T-cell (primary cell): ENCODE measurements around the gene ADTRP. TPM values are rescaled to one million over a fixed set of nuclear protein-coding genes. Genes with fewer than 3 reads are reported as not detected.

Experiments
- ATAC-seq, 4 experiments: fragments of 200-7000 bp in 3 of 4; fragments of 150-1000 bp in 1 of 4; cut with Tn5 transposase; replicated peaks in 1 of 4; 1 replicate in 3 of 4; 2 replicates in 1 of 4; pipeline ENCODE4 v1.10.0; 2021; ENCODE audit warnings: moderate library complexity in 3 of 4, mild to moderate bottlenecking in 2 of 4, moderate number of reproducible peaks in 1 of 4
- CTCF ChIA-PET, 2 donors: fragments of 300-600 bp; sonication (Branson Sonifier 250); formaldehyde crosslinking; loops; one replicate each; lab custom pipeline; 2022; ENCODE audit warnings: antibody characterized with exemption in 2 of 2; lab: Charles Lee
- POLR2A ChIA-PET, 2 donors: fragments of 300-600 bp; sonication (Branson Sonifier 250); formaldehyde crosslinking; loops; one replicate each; lab custom pipeline; 2022; ENCODE audit warnings: antibody characterized with exemption in 2 of 2; lab: Charles Lee
- DNase-seq, 35 experiments: peaks; one replicate each; pipeline versions ENCODE4 v3.0.0 to v3.0.0-alpha.2; 2013 to 2023
- H3K27ac ChIP-seq: one replicate; pipeline ENCODE4 v1.5.1; 2013; ENCODE audit warnings: low read length
- H3K27me3 ChIP-seq, 2 experiments: replicated peaks in 1 of 2; 1 replicate in 1 of 2; 2 replicates in 1 of 2; pipeline versions ENCODE4 v1.6.1 to v1.7.0; 2013; ENCODE audit warnings: low read length in 1 of 2, mixed read lengths in 1 of 2; ENCODE audit not compliant: control insufficient read depth in 2 of 2, insufficient read depth in 2 of 2; ENCODE audit errors: extremely low read depth in 1 of 2
- H3K36me3 ChIP-seq, 2 donors: 1 replicate in 1 of 2; 2 replicates in 1 of 2; pipeline versions ENCODE4 v1.6.1 to v1.7.0; 2013; ENCODE audit warnings: low read length in 1 of 2; ENCODE audit not compliant: control insufficient read depth in 2 of 2, insufficient read depth in 1 of 2; ENCODE audit errors: extremely low read depth in 1 of 2
- H3K4me1 ChIP-seq, 2 experiments: 1 replicate in 1 of 2; 2 replicates in 1 of 2; pipeline versions ENCODE4 v1.6.1 to v1.7.0; 2013; ENCODE audit warnings: low read length in 2 of 2, mixed read lengths in 1 of 2; ENCODE audit not compliant: insufficient read depth in 2 of 2, control insufficient read depth in 1 of 2; ENCODE audit errors: extremely low read depth in 1 of 2
- H3K4me3 ChIP-seq, 2 donors: 1 replicate in 1 of 2; 2 replicates in 1 of 2; pipeline versions ENCODE4 v1.5.1 to v1.7.0; 2013; ENCODE audit warnings: mild to moderate bottlenecking in 2 of 2, low read length in 1 of 2, moderate library complexity in 1 of 2; ENCODE audit not compliant: control insufficient read depth in 1 of 2; ENCODE audit errors: extremely low read depth in 1 of 2
- H3K9me3 ChIP-seq: 2 replicates; pipeline ENCODE4 v1.7.0; 2013
- H3K27ac Mint-ChIP-seq, 2 donors: one replicate each; pipeline ENCODE4 v1.8.0; 2020 to 2021; ENCODE audit warnings: mild to moderate bottlenecking in 2 of 2, mixed read lengths in 2 of 2
- H3K27me3 Mint-ChIP-seq, 2 donors: one replicate each; pipeline ENCODE4 v1.8.0; 2021 to 2022; ENCODE audit warnings: mixed read lengths in 2 of 2
- H3K36me3 Mint-ChIP-seq: one replicate; pipeline ENCODE4 v1.8.0; 2021; ENCODE audit warnings: mixed read lengths
- H3K4me1 Mint-ChIP-seq, 3 donors: one replicate each; pipeline ENCODE4 v1.8.0; 2020 to 2022; ENCODE audit warnings: mixed read lengths in 3 of 3, mild to moderate bottlenecking in 1 of 3
- H3K4me3 Mint-ChIP-seq, 3 donors: one replicate each; pipeline ENCODE4 v1.8.0; 2020 to 2022; ENCODE audit warnings: mild to moderate bottlenecking in 3 of 3, mixed read lengths in 3 of 3, moderate library complexity in 3 of 3
- H3K9me3 Mint-ChIP-seq, 3 donors: one replicate each; pipeline ENCODE4 v1.8.0; 2020 to 2022; ENCODE audit warnings: mixed read lengths in 3 of 3
- WGBS: methylation state at CpG from one replicate; pipeline ENCODE4 v1.1.5; 2013; ENCODE audit warnings: missing lambda C conversion rate; ENCODE audit not compliant: insufficient coverage; 5-methylcytosine and 5-hydroxymethylcytosine counted together
- total RNA-seq, 35 experiments: library from RNA in 6 of 35; stranded (reverse) in 6 of 35; fragments of 120-200 nt in 1 of 35; gene quantifications; one replicate each; pipeline versions ENCODE4 v1.2.1 to v1.2.4 and lab custom pipeline; 2013 to 2026

Gene ADTRP
- total RNA-seq, 5 donors from 2014 or later (not counting 1 experiment from before 2014, with no cell fraction given): 23.9 to 74.7 (median 59.1) TPM

DNA sequence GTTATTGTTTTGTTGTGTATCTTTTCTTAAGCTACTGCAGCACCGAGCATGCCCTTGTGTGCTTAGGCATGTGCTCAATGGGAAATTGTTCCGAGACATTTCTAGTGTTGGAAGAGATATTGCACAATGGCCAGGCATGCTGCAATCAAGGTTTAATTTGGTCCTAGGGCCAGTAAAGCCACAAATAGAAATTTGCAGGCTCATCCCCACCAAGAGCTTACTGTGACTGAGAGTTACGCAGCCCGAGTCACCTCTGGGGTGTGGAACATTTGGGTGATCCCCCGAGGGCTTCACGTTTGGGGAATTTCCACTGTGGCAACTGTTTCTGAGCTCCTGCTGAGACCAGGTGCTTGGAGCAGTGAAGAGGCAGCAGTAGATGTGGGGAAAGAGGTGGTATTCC lies 65.8 kb downstream of the ADTRP start:
- Mint-ChIP-seq H3K36me3 (peaks cover 28% of the 10 kb centered on the region), H3K4me1 (peaks cover 72 to 87% (median 84%) of the 10 kb centered on the region in 3 donors), H3K27me3 (no peaks in the 10 kb centered on the region), H3K27ac (peak overlapping the region; percentile 95 to 99), H3K4me3 (peak overlapping the region in 1 of 3 donors; percentile 78), H3K9me3 (no peaks in the 10 kb centered on the region)
- no peaks in the 10 kb centered on the region for H3K36me3 ChIP-seq
- peak overlapping the region; percentile 73 for H3K27ac ChIP-seq
- ChIA-PET POLR2A (no interaction called here), CTCF (interaction anchor here (0.5 to 1.8 kb wide), 3 partner anchors 16 to 1773 kb away, joined by 4 to 10 read pairs (median 7); no protein-coding TSS in a partner anchor)
- H3K27me3 ChIP-seq: no peaks in the 10 kb centered on the region
- no peak for ATAC-seq
- no peaks in the 10 kb centered on the region for H3K9me3 ChIP-seq
- H3K4me1 ChIP-seq: peaks cover 51 to 56% of the 10 kb centered on the region in 2 experiments
- H3K4me3 ChIP-seq: no peak overlapping the region
- peak in 1 of 35 experiments; percentile 42 for DNase-seq
- WGBS: 52% methylated on average over 4 of the region's 6 CpGs

DNA sequence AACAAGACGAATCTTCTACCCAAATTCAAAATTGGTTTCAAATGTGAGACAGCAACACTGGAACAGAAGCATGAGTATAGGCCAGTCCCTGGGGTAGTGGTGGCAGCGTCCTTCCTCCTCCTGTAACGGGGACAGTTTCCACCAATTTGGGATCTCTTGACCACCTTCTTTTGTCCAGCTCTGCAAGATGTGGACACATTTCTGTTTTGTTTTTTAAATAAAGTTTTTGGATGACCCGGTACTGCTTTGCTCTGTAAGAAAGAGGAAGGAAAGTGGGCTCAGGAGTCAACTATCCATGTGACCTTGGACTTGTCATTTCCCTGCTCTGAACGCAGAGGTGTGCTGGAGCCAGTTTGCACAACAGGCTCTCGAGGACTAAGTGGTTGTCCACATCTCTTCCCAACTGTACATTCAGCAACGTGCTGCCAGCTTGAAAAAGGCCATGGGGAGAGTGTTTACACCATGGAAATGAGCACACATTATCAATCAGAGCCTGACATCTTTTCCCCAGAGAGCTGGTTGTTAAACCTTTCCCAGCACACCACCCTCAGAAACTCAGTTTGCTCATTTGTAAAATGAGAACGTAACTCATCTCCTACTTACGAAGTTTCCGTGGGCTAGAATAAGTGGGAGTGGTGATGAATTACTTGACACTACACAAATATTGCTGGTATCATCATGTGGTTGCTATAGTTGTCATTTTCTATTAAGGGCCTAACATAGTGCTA lies 66.5 kb downstream of the ADTRP start:
- 100% methylated on average over 1 of the region's 10 CpGs for WGBS

DNA sequence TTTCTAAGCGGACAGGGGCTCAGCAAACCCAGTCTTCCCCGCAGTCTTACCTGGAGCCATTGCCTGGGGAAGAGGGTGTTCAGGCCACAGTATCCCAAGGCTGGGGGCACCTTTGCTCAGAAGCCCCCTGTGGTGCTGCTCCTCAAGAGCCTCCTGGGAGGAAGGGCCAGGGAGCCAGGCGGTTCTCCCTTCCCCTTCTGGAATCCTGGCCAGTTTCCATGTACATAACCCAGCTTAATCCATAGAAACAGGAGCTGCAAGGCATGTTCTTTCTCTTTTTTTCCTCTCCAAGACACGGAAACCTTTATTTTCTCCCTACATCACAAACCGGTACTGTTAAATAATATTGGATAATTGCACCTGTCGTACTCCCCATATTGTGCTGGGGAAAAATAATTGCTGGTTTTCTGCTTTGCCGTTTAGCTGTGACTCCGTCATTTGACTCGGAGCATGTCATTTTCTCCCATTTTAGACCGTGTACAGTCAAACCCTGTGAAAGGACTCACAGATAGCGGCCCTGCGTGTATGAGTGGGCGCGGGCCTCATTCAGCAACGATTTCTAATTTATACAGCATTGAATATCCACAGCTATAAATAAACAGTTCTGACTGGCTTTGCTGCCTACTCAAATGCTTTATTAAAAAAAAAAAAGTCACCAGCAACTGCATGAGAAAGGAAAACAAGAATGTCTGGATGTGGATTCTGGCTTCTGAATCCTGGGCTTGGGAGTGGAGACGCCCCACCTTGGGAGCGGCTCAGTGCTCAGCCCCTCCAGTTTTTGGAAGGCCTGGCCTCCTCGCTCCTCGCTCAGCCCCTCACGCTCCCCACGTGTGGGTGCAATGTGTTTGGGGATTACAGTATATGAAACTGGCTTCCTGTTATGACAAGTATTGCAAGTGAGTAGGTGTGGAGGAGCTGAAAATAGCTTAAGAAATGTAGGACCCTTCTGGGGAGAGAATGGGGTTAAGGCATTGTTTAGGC lies 67.3 kb downstream of the ADTRP start:
- Mint-ChIP-seq H3K36me3 (peaks cover 21% of the 10 kb centered on the region), H3K4me1 (peaks cover 72 to 87% (median 80%) of the 10 kb centered on the region in 3 donors), H3K27me3 (no peaks in the 10 kb centered on the region), H3K4me3 (peak overlapping the region in 2 of 3 donors; percentile 28 to 78), H3K9me3 (no peaks in the 10 kb centered on the region), H3K27ac (peak overlapping the region; percentile 95 to 99)
- peak overlapping the region; percentile 73 for H3K27ac ChIP-seq
- DNase-seq (peak in 15 of 35 experiments; percentile 9 to 58 (median 30)), ATAC-seq (peak; percentile 31 to 57 (median 50))
- no peaks in the 10 kb centered on the region for H3K27me3 ChIP-seq
- no peaks in the 10 kb centered on the region for H3K36me3 ChIP-seq
- 44% methylated on average over 10 of the region's 21 CpGs for WGBS
- no peak overlapping the region for H3K4me3 ChIP-seq
- H3K4me1 ChIP-seq: peaks cover 51 to 56% of the 10 kb centered on the region in 2 experiments
- ChIA-PET CTCF (interaction anchor here (0.6 to 1.2 kb wide), 3 partner anchors 8 to 61 kb away, joined by 3 read pairs; no protein-coding TSS in a partner anchor), POLR2A (interaction anchor here in 1 of 2 donors (0.6 to 0.8 kb wide), 5 partner anchors 17 to 372 kb away, joined by 3 to 5 read pairs (median 3); no protein-coding TSS in a partner anchor)
- no peaks in the 10 kb centered on the region for H3K9me3 ChIP-seq

More for the DNA sequence above, 66.5 kb downstream of the ADTRP start:
- peak overlapping the region; percentile 73 for H3K27ac ChIP-seq
- peaks cover 51 to 56% of the 10 kb centered on the region in 2 experiments for H3K4me1 ChIP-seq
- H3K27me3 ChIP-seq: no peaks in the 10 kb centered on the region
- no peaks in the 10 kb centered on the region for H3K36me3 ChIP-seq
- no peak for ATAC-seq
- H3K9me3 ChIP-seq: no peaks in the 10 kb centered on the region
- no peak overlapping the region for H3K4me3 ChIP-seq
- Mint-ChIP-seq H3K36me3 (peaks cover 22% of the 10 kb centered on the region), H3K4me3 (peak overlapping the region in 1 of 3 donors; percentile 78), H3K27ac (peak overlapping the region; percentile 95 to 99), H3K27me3 (no peaks in the 10 kb centered on the region), H3K4me1 (peaks cover 72 to 85% (median 81%) of the 10 kb centered on the region in 3 donors), H3K9me3 (no peaks in the 10 kb centered on the region)
- ChIA-PET CTCF (interaction anchor here (0.5 to 1.8 kb wide), 5 partner anchors 9 to 379 kb away, joined by 3 to 7 read pairs (median 3); no protein-coding TSS in a partner anchor), POLR2A (interaction anchor here in 1 of 2 donors (0.6 kb wide), 2 partner anchors 17 to 19 kb away, joined by 3 read pairs; no protein-coding TSS in a partner anchor)
- no peak for DNase-seq

DNA sequence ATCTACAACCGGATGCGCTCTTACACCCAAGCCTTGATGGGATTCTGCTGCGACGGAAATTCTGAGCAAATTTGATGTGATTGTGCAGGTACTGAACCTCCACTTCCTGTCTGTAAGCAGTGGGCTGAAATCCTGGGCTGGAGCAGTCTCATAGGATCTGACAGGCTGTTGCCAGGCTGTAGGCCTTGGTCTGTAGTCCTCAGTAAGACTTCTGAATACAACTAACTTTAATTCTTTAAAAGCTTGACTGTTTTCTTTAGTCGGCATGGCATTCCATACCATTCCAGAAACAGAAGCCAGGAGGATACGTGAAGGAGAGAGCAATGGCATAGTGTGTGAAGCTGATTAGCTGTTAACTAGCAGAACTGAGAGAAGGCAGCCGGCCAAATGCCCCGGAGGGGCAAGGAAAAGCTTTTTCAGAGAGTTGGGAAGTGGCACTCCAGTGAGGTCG lies 68.3 kb downstream of the ADTRP start:
- Mint-ChIP-seq H3K4me3 (peak overlapping the region in 2 of 3 donors; percentile 2 to 78), H3K4me1 (peaks cover 65 to 79% (median 70%) of the 10 kb centered on the region in 3 donors)

DNA sequence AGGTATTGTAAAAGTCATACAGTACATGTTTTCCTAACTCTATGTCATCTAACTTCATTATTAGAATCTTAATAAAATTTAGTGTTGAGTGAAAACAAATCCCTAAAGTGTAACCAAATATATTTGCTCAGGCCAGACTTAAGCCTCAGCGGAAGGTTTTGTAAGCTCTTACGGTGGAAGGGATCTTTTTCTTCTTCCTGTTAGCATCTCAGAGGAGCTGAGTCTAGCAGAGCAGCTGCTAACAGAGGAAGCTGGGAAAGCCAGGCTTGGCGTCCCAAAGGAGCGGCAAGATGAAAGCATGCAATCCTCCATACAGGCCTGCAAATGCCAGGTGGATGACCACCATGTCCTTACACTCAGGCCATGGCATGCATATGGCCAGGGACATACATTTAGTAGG lies 72.4 kb downstream of the ADTRP start:
- Histone ChIP-seq H3K36me3 (no peaks in the 10 kb centered on the region), H3K9me3 (no peaks in the 10 kb centered on the region), H3K27me3 (peaks cover 0 to 3% of the 10 kb centered on the region in 2 experiments), H3K4me1 (peaks cover 16 to 22% of the 10 kb centered on the region in 2 experiments), H3K4me3 (no peak overlapping the region), H3K27ac (no peak overlapping the region)
- DNase-seq (no peak), ATAC-seq (no peak)
- Mint-ChIP-seq H3K27ac (peak overlapping the region in 1 of 2 donors; percentile 62), H3K9me3 (no peaks in the 10 kb centered on the region), H3K27me3 (no peaks in the 10 kb centered on the region), H3K4me3 (no peak overlapping the region), H3K4me1 (peaks cover 27 to 50% (median 43%) of the 10 kb centered on the region in 3 donors), H3K36me3 (no peaks in the 10 kb centered on the region)
- POLR2A ChIA-PET: interaction anchor here (0.6 kb wide), 2 partner anchors 289 to 396 kb away, joined by 4 to 5 read pairs; no protein-coding TSS in a partner anchor
- CTCF ChIA-PET: interaction anchor here in 1 of 2 donors (0.7 kb wide), 1 partner anchor 311 kb away, joined by 5 read pairs; no protein-coding TSS in a partner anchor
- WGBS: 95% methylated on average over 3 of the region's 4 CpGs

More for the DNA sequence above, 68.3 kb downstream of the ADTRP start:
- Histone ChIP-seq H3K9me3 (no peaks in the 10 kb centered on the region), H3K27ac (peak overlapping the region; percentile 73), H3K27me3 (no peaks in the 10 kb centered on the region), H3K4me3 (no peak overlapping the region), H3K4me1 (peaks cover 51 to 55% of the 10 kb centered on the region in 2 experiments), H3K36me3 (no peaks in the 10 kb centered on the region)
- ChIA-PET CTCF (no interaction called here), POLR2A (interaction anchor here in 1 of 2 donors (0.7 kb wide), 1 partner anchor 353 kb away, joined by 4 read pairs; no protein-coding TSS in a partner anchor)
- DNase-seq (peak in 32 of 35 experiments; percentile 23 to 76 (median 54)), ATAC-seq (peak; percentile 55 to 74 (median 63))
- 100% methylated on average over 3 of the region's 9 CpGs for WGBS
- Mint-ChIP-seq H3K27ac (peak overlapping the region; percentile 95 to 99), H3K36me3 (peaks cover 16% of the 10 kb centered on the region), H3K9me3 (no peaks in the 10 kb centered on the region), H3K27me3 (no peaks in the 10 kb centered on the region)
